ENCODE data around the gene ANKEF1. TPM values are rescaled to one million over a fixed set of nuclear protein-coding genes. Genes with fewer than 3 reads are reported as not detected.

Gene ANKEF1
- total RNA-seq, result 0.66 and 0.72 TPM in 2 replicates

DNA sequence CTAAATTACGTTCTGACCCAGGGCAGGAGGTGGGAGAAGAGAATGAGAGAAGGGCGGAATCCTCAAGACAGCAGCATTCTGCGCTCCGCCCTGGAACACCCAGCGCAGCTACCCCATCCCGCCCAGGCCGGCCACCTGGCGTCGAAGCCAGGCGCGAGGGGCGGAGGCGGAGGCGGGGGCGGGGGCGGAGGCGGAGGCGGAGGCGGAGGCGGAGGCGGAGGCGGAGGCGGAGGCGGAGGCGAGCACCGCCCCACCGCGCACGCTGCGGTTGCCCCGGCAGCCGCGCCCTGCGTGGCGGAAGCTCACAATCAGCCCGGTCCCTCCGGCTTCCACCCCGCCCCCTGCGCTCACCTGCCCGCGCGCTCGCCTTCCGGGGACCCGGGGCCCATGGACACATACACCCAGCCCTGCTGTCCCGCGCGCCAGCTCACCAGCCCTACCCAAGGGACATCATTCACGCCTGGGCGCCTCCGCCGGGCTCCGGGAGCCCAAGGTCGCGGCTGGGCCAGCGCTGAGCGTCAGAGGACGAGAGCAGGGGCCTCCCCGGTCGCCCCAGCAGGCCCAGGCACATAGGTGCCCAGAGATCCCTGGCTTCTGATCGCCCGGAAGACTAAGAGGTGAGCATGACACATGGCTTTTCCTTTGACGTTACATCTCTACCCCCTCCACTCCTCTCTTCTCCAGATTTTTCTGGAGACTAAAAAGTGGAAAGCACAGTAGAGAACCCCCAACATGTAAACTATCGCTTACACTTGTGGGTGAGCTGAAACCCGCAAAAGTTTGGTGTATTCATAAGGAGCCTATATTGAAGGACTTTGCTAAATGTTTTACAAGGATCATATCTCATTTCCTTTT lies at the start of gene ANKEF1:
Gene ANKEF1, plus strand, starts transcription at position 271 of the 855 bp plus-strand sequence. CDS start 3,315 bp downstream, outside the sequence.

Small RNAs within 50 kb of the gene (small RNA-seq; reads per million reads assigned to genes)
- not detected for gene RF00017 (ENCODE audit: low replicate concordance)

Other genes with a start within 250 kb of the ANKEF1 start
- gene PAK5, start 195.9 kb upstream of the ANKEF1 start, total RNA-seq, result not detected in 2 replicates
- under 0.01 and 5.9 TPM in 2 replicates for gene SNAP25, start 183.8 kb downstream of the ANKEF1 start, total RNA-seq

All from placental pericyte (primary cell).